ENCODE measurements around the gene FAM180B.
"Not testable (repeated sequence)": the region's sequence is repeated elsewhere in the genome, so short reads cannot be mapped to it uniquely, and the experiment has no call there.

Gene FAM180B

GRCh38 chr11:47545298-47545697 lies 41.2 kb upstream of the FAM180B start:
- no peak for DNase-seq
- Histone ChIP-seq H3K27me3 (replicated peaks) (no peaks in the 10 kb centered on the region), H3K27ac (no peak overlapping the region)

GRCh38 chr11:47546274-47546673 lies 40.2 kb upstream of the FAM180B start:
- DNase-seq; H3K27me3 ChIP-seq (replicated peaks); H3K36me3 ChIP-seq (replicated peaks); H3K27ac ChIP-seq; in situ Hi-C loops (cut with HindIII; ENCODE audit: low pct_ligation_motif_present, low sequenced_read_pairs); H3K4me3 ChIP-seq (ENCODE audit: low read depth, low read length): not testable (repeated sequence)

More at GRCh38 chr11:47545298-47545697, 41.2 kb upstream of the FAM180B start:
- H3K4me3 ChIP-seq (ENCODE audit: low read depth, low read length), result no peak overlapping the region
- TF ChIP-seq CTCF (IDR thresholded peaks at IDR 0.05; ENCODE audit: low read depth, low read length, missing control alignments), result no peak
- no peaks in the 10 kb centered on the region for H3K36me3 ChIP-seq (replicated peaks)
- in situ Hi-C loops (cut with HindIII; ENCODE audit: low pct_ligation_motif_present, low sequenced_read_pairs), result no loop called here

- no peak overlapping the region for H3K27ac ChIP-seq
- no peak for DNase-seq
- H3K27me3 ChIP-seq (replicated peaks), result no peaks in the 10 kb centered on the region
- no peak for TF ChIP-seq CTCF (IDR thresholded peaks at IDR 0.05; ENCODE audit: low read depth, low read length, missing control alignments)
- no peaks in the 10 kb centered on the region for H3K36me3 ChIP-seq (replicated peaks)
- in situ Hi-C loops (cut with HindIII; ENCODE audit: low pct_ligation_motif_present, low sequenced_read_pairs), result no loop called here
- H3K4me3 ChIP-seq (ENCODE audit: low read depth, low read length), result no peak overlapping the region
Observed at GRCh38 chr11:47550288-47551047, 36.0 kb upstream of the FAM180B start.

- TF ChIP-seq CTCF (IDR thresholded peaks at IDR 0.05; ENCODE audit: low read depth, low read length, missing control alignments), result peak; percentile 63
- peak overlapping the region; percentile 63 for H3K27ac ChIP-seq
- no peaks in the 10 kb centered on the region for H3K27me3 ChIP-seq (replicated peaks)
- in situ Hi-C loops (cut with HindIII; ENCODE audit: low pct_ligation_motif_present, low sequenced_read_pairs), result no loop called here
- H3K36me3 ChIP-seq (replicated peaks), result no peaks in the 10 kb centered on the region
- no peak for DNase-seq
- peak overlapping the region; percentile 99 for H3K4me3 ChIP-seq (ENCODE audit: low read depth, low read length)
Observed at GRCh38 chr11:47551086-47551485, 35.4 kb upstream of the FAM180B start.

- no peak for TF ChIP-seq CTCF (IDR thresholded peaks at IDR 0.05; ENCODE audit: low read depth, low read length, missing control alignments)
- peak; percentile 19 for DNase-seq
- in situ Hi-C loops (cut with HindIII; ENCODE audit: low pct_ligation_motif_present, low sequenced_read_pairs), result no loop called here
- H3K36me3 ChIP-seq (replicated peaks), result no peaks in the 10 kb centered on the region
- no peaks in the 10 kb centered on the region for H3K27me3 ChIP-seq (replicated peaks)
- peak overlapping the region; percentile 63 for H3K27ac ChIP-seq
- H3K4me3 ChIP-seq (ENCODE audit: low read depth, low read length), result peak overlapping the region; percentile 99
Observed at GRCh38 chr11:47552056-47552565, 34.4 kb upstream of the FAM180B start.

- TF ChIP-seq CTCF (IDR thresholded peaks at IDR 0.05; ENCODE audit: low read depth, low read length, missing control alignments), result peak; percentile 69
Observed at GRCh38 chr11:47552566-47553405, 33.7 kb upstream of the FAM180B start, which contains the start of gene CELF1. Gene CELF1 (minus strand): TSS chr11:47553132. CDS start chr11:47499523, 53,609 bp downstream.

More at GRCh38 chr11:47552566-47553405, 33.7 kb upstream of the FAM180B start, which contains the start of gene CELF1:
- H3K27me3 ChIP-seq (replicated peaks), result no peaks in the 10 kb centered on the region
- peak within 1 kb of the TSS; percentile 99 for H3K4me3 ChIP-seq (ENCODE audit: low read depth, low read length)
- DNase-seq, result peak; percentile 80
- H3K36me3 ChIP-seq (replicated peaks), result no peaks in the 10 kb centered on the region
- in situ Hi-C loops (cut with HindIII; ENCODE audit: low pct_ligation_motif_present, low sequenced_read_pairs), result no loop called here
- peak within 1 kb of the TSS; percentile 63 for H3K27ac ChIP-seq

Measured in brain microvascular endothelial cell (primary cell).